NOMO-1 treated with DMSO at 0.1 percent for 48 hours (cell line): Measurements from ENCODE around the gene NAV2.

Experiments used
- DNase-seq: peaks from one replicate; lab custom pipeline; 2025; ENCODE audit not compliant: unreplicated experiment; lab: John Stamatoyannopoulos, UW

The NAV2 gene

DNA sequence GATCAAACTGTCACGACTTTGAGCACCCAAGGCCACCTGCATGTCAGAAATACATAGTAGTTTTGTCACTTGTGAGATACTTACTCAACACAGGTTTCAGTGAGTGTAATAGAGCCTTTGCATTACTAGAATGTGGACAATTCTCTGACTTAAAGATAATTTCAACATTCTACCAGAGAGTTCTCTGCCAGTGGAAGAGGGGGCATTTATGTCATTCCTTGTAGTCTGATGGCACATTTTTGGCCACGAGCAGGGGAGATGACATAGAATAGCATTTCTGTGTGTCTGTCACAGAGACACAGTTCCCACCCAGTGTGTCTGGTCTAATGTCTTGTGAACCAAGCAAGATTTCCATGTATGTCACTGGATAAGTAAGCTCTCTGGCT, 335.1 kb downstream of the NAV2 start:
- DNase-seq: no peak

- DNase-seq: no peak
Measured at GRCh38 chr11:20048246-20048645, 335.6 kb downstream of the NAV2 start.

DNA sequence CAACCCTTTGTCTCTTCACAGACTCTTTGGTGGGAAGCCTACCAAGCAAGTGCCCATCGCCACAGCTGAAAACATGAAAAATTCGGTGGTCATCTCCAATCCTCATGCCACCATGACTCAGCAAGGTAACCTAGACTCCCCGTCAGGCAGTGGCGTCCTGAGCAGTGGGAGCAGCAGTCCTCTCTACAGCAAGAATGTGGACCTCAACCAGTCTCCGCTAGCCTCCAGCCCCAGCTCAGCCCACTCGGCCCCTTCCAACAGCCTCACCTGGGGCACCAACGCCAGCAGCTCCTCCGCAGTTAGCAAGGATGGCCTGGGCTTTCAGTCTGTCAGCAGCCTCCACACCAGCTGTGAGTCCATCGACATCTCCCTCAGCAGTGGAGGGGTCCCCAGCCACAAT, 336.1 kb downstream of the NAV2 start:
- no peak for DNase-seq

DNA sequence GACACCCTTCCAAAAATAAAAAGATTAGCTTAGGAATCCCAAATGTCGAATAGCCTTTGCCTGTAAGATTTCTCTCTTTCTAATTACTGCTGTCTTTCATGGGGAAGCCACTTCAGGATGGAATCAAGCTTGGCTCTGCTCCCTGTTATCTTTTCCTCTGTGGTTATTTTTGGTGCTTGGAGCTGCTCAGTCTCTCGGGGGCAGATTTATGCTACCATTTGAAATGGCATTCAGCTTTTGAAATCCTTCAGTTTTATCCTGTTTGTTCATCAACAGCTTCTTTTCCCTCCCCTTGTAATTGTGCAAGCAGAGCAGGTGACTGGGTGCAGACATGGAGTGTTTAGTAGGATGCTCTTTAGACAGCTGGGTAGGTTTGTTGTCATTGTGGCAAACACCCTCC, 336.6 kb downstream of the NAV2 start:
- no peak for DNase-seq

GRCh38 chr11:20050048-20050447, 337.4 kb downstream of the NAV2 start:
- DNase-seq: no peak

GRCh38 chr11:20050551-20051333, 338.1 kb downstream of the NAV2 start:
- no peak for DNase-seq

- DNase-seq: no peak
Measured at GRCh38 chr11:20051469-20052399, 339.1 kb downstream of the NAV2 start.

DNA sequence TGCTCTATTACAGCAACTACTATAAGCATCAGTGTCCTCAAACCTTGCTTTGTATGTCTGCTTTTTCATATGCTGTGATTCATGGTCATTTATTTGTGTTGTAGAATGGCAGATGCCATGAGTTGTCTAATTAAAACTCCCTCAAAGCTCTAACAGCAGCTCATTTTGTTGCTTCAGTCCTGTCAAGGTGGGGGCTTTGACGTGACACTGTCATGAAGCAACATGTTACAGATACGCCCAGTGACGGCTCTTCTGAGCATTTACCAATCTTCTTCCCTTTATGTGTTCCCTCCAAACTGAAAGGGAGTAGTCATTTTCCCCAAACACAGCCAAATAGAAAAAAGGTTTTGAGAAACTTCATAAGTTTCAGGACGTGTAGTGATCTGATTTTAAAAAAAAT, 340.9 kb downstream of the NAV2 start:
- no peak for DNase-seq

- DNase-seq: no peak
Measured at GRCh38 chr11:20054584-20054983, 341.9 kb downstream of the NAV2 start.

- DNase-seq: no peak
Measured at GRCh38 chr11:20055312-20055711, 342.7 kb downstream of the NAV2 start.

- no peak for DNase-seq
Measured at GRCh38 chr11:20056109-20056949, 343.7 kb downstream of the NAV2 start.

DNA sequence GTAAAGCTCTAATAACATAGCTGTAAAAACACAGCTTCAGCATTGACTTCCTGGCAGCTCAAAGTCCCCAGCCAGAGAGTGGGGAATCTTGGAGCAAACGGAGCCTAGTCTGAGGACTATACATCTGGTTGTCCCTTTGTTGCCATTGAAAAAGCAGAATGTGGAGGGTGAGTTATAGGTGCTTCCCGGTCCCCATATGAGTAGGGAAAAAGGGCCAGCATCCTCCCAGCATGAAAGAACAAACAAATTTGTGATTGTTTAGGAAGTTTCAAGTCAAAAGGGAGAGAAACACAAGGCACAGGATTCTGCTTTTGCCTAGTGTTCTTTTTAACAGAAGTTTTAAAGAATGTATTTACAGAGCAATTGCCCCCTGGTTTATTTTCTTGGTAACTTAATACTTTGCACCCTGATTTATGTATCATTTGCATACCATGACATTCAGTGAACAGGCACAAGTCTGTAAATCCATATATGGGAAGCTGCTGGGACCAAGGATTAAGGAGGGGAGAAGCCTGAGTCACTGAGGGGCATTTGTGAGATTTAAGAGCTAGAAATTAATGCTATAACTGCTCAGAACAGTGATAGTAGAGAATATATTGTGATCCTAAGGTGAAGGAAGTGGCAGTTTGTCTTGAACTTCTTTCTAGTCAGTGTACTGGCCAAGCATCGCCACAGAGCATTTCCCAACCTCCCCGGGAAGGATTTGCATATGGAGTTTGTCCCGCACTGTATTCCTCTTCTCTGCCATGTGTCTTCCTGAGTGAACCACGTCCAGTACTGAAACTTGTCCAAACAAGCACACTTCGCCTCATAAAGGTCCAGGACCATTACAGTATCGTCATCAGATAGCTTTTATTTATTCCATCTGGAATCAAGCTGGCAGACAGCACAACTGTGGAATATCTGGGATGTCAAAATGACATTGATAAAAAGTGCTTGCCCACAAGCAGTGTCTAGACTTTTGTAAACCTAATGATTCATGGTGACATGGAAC, 344.6 kb downstream of the NAV2 start:
- DNase-seq: no peak

- DNase-seq: no peak
Measured at GRCh38 chr11:20058749-20059458, 346.3 kb downstream of the NAV2 start.

DNA sequence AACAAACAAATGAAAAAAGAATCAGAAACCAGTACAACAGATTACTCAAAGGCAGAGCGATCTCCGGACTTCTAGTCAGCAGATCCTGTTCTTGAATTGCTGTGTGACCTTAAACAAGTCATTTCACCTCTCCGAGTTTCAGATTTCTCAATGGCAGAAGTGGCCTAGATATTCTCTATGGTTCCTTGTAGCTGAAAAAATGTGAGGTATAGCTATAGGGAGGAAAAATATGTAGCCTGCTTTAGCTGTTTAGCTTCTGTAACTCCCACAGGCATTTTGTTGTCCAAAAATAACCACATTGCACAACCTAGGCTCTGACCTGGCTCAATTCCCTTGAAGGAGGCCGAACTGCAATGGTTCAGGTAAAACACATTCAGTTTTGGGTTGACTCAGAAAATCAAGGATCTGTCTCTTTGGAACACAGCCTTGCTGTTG, 347.0 kb downstream of the NAV2 start:
- DNase-seq: no peak

- DNase-seq: no peak
Measured at GRCh38 chr11:20060181-20060580, 347.5 kb downstream of the NAV2 start.

- DNase-seq: no peak
Measured at GRCh38 chr11:20060647-20061205, 348.1 kb downstream of the NAV2 start.

DNA sequence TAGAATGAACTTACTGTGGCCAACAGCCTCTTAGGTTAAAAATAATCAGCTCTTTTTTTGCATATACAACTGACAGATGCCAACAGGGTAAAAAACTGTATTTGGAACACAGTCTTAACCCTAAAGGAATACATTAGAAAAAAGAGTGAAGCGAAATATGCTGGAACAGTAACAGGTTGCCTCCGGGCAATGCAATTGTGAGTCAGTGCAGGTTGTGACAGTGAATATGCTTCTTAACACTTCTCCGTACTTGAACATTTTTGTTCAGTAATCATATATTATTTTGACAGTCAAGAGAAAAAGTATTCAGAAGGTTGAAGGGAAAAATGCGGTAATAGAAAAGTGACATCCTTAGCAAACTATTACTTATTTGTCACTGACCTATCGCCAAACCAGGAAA, 349.1 kb downstream of the NAV2 start:
- no peak for DNase-seq

GRCh38 chr11:20064961-20065405, 352.3 kb downstream of the NAV2 start:
- DNase-seq: no peak

- DNase-seq: no peak
Measured at GRCh38 chr11:20065406-20065805, 352.8 kb downstream of the NAV2 start.
